ENCODE measurements around the gene LCK. TPM values are rescaled to one million over a fixed set of nuclear protein-coding genes. Genes with fewer than 3 reads are reported as not detected.
"Not testable (repeated sequence)": the region's sequence is repeated elsewhere in the genome, so short reads cannot be mapped to it uniquely, and the experiment has no call there.

The LCK gene
- polyA plus RNA-seq, 3 donors: 0.15 to 2.2 (median 1.7) TPM

DNA sequence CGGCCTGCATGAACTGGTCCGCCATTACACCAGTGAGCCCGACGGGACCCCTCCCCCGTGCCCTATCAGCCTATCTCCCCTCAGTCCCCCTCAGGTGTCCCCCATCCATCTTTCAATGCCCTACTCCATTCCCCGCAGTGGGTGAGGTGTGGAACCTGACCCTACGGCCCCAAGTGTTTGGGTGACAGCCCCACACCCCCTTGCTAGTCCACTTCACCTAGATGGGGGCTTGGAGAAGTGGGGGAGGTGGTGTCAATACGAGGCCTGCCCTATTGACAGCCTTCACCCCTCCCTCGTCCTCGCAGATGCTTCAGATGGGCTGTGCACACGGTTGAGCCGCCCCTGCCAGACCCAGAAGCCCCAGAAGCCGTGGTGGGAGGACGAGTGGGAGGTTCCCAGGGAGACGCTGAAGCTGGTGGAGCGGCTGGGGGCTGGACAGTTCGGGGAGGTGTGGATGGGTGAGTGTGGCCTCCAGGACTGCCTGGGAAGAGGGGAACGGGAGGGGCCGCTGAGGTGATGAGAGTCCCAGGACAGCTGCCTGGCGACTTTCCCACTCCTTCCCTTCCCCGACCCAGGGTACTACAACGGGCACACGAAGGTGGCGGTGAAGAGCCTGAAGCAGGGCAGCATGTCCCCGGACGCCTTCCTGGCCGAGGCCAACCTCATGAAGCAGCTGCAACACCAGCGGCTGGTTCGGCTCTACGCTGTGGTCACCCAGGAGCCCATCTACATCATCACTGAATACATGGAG, 25.1 kb downstream of the LCK start:
- Mint-ChIP-seq H3K4me1 (peaks cover 5% of the 10 kb centered on the region), H3K27ac (no peak overlapping the region), H3K27me3 (ENCODE audit: low read depth in 3 of 3) (peaks cover 38 to 45% (median 40%) of the 10 kb centered on the region in 3 donors), H3K4me3 (peak overlapping the region in 1 of 2 donors; percentile 59), H3K9me3 (peaks cover 0 to 5% (median 0%) of the 10 kb centered on the region in 7 donors), H3K36me3 (no peaks in the 10 kb centered on the region)
- H3K4me1 ChIP-seq (ENCODE audit: control insufficient read depth in 1 of 2, insufficient read depth in 2 of 2, low read length in 2 of 2): no peaks in the 10 kb centered on the region
- H3K9ac ChIP-seq (ENCODE audit: insufficient read depth, low read length, poor library complexity, severe bottlenecking): no peak overlapping the region
- no peak overlapping the region for H2AFZ ChIP-seq (ENCODE audit: insufficient read depth, low read depth, low read length, poor library complexity, severe bottlenecking)
- H4K20me1 ChIP-seq (ENCODE audit: insufficient read depth, low read length): no peaks in the 10 kb centered on the region
- no peaks in the 10 kb centered on the region for H3K9me3 ChIP-seq (replicated peaks in 1 of 2; ENCODE audit: control insufficient read depth in 1 of 2, insufficient read depth in 1 of 2, low read length in 2 of 2)
- H3K4me3 ChIP-seq (replicated peaks in 1 of 3; ENCODE audit: low read depth in 2 of 3, low read length in 3 of 3): no peak overlapping the region
- peaks cover 0 to 26% of the 10 kb centered on the region in 2 donors for H3K27me3 ChIP-seq (ENCODE audit: control insufficient read depth in 2 of 2, insufficient read depth in 2 of 2, low read length in 2 of 2)
- H3K4me2 ChIP-seq (replicated peaks; ENCODE audit: extremely low read depth, low read length, poor library complexity, severe bottlenecking): no peak overlapping the region
- H3K79me2 ChIP-seq (ENCODE audit: insufficient read depth, low read length): no peaks in the 10 kb centered on the region
- intact Hi-C loops (cut with micrococcal nuclease): no loop called here
- no peak for DNase-seq
- H3K27ac ChIP-seq (ENCODE audit: low read depth in 1 of 2, low read length in 2 of 2): no peak overlapping the region
- H3K36me3 ChIP-seq (replicated peaks in 1 of 2; ENCODE audit: control insufficient read depth in 1 of 2, insufficient read depth in 2 of 2, low read length in 2 of 2): no peaks in the 10 kb centered on the region
- 89% methylated on average over 13 of the region's 30 CpGs for WGBS (ENCODE audit: insufficient coverage)
- TF ChIP-seq, protein P1, sequence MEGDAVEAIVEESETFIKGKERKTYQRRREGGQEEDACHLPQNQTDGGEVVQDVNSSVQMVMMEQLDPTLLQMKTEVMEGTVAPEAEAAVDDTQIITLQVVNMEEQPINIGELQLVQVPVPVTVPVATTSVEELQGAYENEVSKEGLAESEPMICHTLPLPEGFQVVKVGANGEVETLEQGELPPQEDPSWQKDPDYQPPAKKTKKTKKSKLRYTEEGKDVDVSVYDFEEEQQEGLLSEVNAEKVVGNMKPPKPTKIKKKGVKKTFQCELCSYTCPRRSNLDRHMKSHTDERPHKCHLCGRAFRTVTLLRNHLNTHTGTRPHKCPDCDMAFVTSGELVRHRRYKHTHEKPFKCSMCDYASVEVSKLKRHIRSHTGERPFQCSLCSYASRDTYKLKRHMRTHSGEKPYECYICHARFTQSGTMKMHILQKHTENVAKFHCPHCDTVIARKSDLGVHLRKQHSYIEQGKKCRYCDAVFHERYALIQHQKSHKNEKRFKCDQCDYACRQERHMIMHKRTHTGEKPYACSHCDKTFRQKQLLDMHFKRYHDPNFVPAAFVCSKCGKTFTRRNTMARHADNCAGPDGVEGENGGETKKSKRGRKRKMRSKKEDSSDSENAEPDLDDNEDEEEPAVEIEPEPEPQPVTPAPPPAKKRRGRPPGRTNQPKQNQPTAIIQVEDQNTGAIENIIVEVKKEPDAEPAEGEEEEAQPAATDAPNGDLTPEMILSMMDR (IDR thresholded peaks at IDR 0.05): no peak

DNA sequence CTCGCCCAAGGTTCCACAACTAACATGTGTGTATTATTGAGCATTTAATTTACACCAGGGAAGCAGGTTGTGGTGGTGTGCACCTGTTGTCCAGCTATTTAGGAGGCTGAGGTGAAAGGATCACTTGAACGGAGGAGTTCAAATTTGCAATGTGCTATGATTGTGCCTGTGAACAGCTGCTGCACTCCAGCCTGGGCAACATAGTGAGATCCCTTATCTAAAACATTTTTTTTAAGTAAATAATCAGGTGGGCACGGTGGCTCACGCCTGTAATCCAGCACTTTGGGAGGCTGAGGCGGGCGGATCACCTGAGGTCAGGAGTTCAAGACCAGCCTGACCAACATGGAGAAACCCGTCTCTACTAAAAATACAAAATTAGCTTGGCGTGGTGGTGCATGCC, 33.7 kb downstream of the LCK start:
- H3K9me3 ChIP-seq (replicated peaks in 1 of 2; ENCODE audit: control insufficient read depth in 1 of 2, insufficient read depth in 1 of 2, low read length in 2 of 2); DNase-seq; H3K4me3 ChIP-seq (replicated peaks in 1 of 3; ENCODE audit: low read depth in 2 of 3, low read length in 3 of 3); H3K27me3 Mint-ChIP-seq (ENCODE audit: low read depth in 3 of 3); H3K27ac Mint-ChIP-seq; H3K27me3 ChIP-seq (ENCODE audit: control insufficient read depth in 2 of 2, insufficient read depth in 2 of 2, low read length in 2 of 2); H3K27ac ChIP-seq (ENCODE audit: low read depth in 1 of 2, low read length in 2 of 2); H3K4me3 Mint-ChIP-seq; H3K4me2 ChIP-seq (replicated peaks; ENCODE audit: extremely low read depth, low read length, poor library complexity, severe bottlenecking); H3K36me3 ChIP-seq (replicated peaks in 1 of 2; ENCODE audit: control insufficient read depth in 1 of 2, insufficient read depth in 2 of 2, low read length in 2 of 2); H2AFZ ChIP-seq (ENCODE audit: insufficient read depth, low read depth, low read length, poor library complexity, severe bottlenecking); H3K9ac ChIP-seq (ENCODE audit: insufficient read depth, low read length, poor library complexity, severe bottlenecking); H3K9me3 Mint-ChIP-seq; H3K4me1 ChIP-seq (ENCODE audit: control insufficient read depth in 1 of 2, insufficient read depth in 2 of 2, low read length in 2 of 2); H3K36me3 Mint-ChIP-seq; H4K20me1 ChIP-seq (ENCODE audit: insufficient read depth, low read length); intact Hi-C loops (cut with micrococcal nuclease); H3K79me2 ChIP-seq (ENCODE audit: insufficient read depth, low read length); H3K4me1 Mint-ChIP-seq: not testable (repeated sequence)
- 95% methylated on average over 3 of the region's 8 CpGs for WGBS (ENCODE audit: insufficient coverage)
